GM13977 (cell line): ENCODE measurements around the gene CLTCL1.

Source experiments
- DNase-seq: peaks from one replicate; pipeline ENCODE4 v3.0.0; 2012; ENCODE audit warnings: low spot score
- CTCF ChIP-seq: IDR thresholded peaks from 2 replicates; pipeline ENCODE4 v1.5.1; 2012; ENCODE audit warnings: mild to moderate bottlenecking, control low read depth; ENCODE audit not compliant: insufficient read depth; ENCODE audit errors: extremely low read depth, missing control alignments
- in situ Hi-C: fragments of 300-500 bp; cut with MboI; formaldehyde crosslinking; loops from one replicate; pipeline ENCODE4 v1.12.0; 2022; ENCODE audit warnings: low sequenced_read_pairs, low pct_unique_long_range_greater_than_20kb, mixed read lengths, inconsistent platforms; ENCODE audit not compliant: unreplicated experiment

Gene CLTCL1

GRCh38 chr22:19173047-19174035 is 118.2 kb downstream of the CLTCL1 start:
- in situ Hi-C loops: no loop called here
- no peak for TF ChIP-seq CTCF
- DNase-seq: no peak

- in situ Hi-C loops: no loop called here
- TF ChIP-seq CTCF: no peak
- no peak for DNase-seq
Measured at GRCh38 chr22:19172213-19173046, 119.1 kb downstream of the CLTCL1 start.

- TF ChIP-seq CTCF: no peak
- no peak for DNase-seq
- in situ Hi-C loops: no loop called here
Measured at GRCh38 chr22:19169947-19170318, 121.6 kb downstream of the CLTCL1 start.

- no peak for TF ChIP-seq CTCF
- in situ Hi-C loops: no loop called here
- no peak for DNase-seq
Measured at GRCh38 chr22:19169002-19169946, 122.2 kb downstream of the CLTCL1 start.

GRCh38 chr22:19168088-19168890 is 123.2 kb downstream of the CLTCL1 start:
- TF ChIP-seq CTCF: no peak
- DNase-seq: no peak
- in situ Hi-C loops: no loop called here
